Neutrophil (primary cell): ENCODE data around the gene TLR5.

ENCODE experiments used
- H3K27ac ChIP-seq: fragments of 200-600 bp; sonication (generic); 2 replicates; pipeline ENCODE4 v1.5.1; 2016; ENCODE audit warnings: mild to moderate bottlenecking, moderate library complexity
- H3K27me3 ChIP-seq: fragments of 200-600 bp; sonication (generic); 2 replicates; pipeline ENCODE4 v1.6.0; 2016; ENCODE audit warnings: mild to moderate bottlenecking
- H3K36me3 ChIP-seq: fragments of 200-600 bp; sonication (generic); 2 replicates; pipeline ENCODE4 v1.5.1; 2017
- H3K4me1 ChIP-seq, 2 experiments: fragments of 200-600 bp in 1 of 2; sonication (generic) in 1 of 2; 1 replicate in 1 of 2; 2 replicates in 1 of 2; pipeline versions ENCODE4 v1.5.1 to v1.6.1; 2013 to 2016; ENCODE audit warnings: low read depth in 1 of 2, low read length in 1 of 2, mild to moderate bottlenecking in 1 of 2, moderate library complexity in 1 of 2; ENCODE audit not compliant: control insufficient read depth in 1 of 2, insufficient read depth in 1 of 2
- H3K4me3 ChIP-seq, 2 experiments: fragments of 200-600 bp in 1 of 2; sonication (generic) in 1 of 2; 1 replicate in 1 of 2; 2 replicates in 1 of 2; pipeline ENCODE4 v1.5.1; 2013 to 2016; ENCODE audit warnings: low read depth in 1 of 2, low read length in 1 of 2, mild to moderate bottlenecking in 1 of 2, moderate library complexity in 1 of 2
- H3K9me3 ChIP-seq: fragments of 200-600 bp; sonication (generic); 2 replicates; pipeline ENCODE4 v1.5.1; 2016
- TF ChIP-seq, protein P1 (sequence below): fragments of 200-600 bp; sonication (generic); IDR thresholded peaks from 2 replicates; pipeline ENCODE4 v1.5.1; 2016; ENCODE audit warnings: antibody characterized with exemption

TLR5 gene

DNA sequence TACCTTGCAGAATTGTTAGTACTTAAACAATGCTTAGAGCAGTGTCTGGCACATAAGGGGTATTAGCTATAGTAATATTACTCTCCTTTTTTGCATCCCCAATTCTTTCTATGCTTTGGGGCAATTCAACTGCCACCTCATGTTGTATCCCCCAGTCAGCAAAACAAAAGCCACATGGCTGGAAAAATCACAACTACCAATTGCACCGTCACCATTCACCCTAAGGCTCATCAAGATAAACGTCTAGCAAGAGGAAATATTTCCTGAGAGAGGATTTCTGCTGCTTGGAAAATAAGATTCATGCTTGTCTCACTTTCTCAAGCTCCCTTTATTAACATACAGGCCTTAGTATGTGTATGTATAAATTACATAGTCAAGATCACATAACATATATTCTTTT, 12.1 kb upstream of the TLR5 start:
- no peaks in the 10 kb centered on the region for H3K36me3 ChIP-seq
- H3K27me3 ChIP-seq, result no peaks in the 10 kb centered on the region
- H3K4me3 ChIP-seq, result no peak overlapping the region
- TF ChIP-seq, protein P1, sequence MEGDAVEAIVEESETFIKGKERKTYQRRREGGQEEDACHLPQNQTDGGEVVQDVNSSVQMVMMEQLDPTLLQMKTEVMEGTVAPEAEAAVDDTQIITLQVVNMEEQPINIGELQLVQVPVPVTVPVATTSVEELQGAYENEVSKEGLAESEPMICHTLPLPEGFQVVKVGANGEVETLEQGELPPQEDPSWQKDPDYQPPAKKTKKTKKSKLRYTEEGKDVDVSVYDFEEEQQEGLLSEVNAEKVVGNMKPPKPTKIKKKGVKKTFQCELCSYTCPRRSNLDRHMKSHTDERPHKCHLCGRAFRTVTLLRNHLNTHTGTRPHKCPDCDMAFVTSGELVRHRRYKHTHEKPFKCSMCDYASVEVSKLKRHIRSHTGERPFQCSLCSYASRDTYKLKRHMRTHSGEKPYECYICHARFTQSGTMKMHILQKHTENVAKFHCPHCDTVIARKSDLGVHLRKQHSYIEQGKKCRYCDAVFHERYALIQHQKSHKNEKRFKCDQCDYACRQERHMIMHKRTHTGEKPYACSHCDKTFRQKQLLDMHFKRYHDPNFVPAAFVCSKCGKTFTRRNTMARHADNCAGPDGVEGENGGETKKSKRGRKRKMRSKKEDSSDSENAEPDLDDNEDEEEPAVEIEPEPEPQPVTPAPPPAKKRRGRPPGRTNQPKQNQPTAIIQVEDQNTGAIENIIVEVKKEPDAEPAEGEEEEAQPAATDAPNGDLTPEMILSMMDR, result no peak
- H3K27ac ChIP-seq, result no peak overlapping the region
- no peaks in the 10 kb centered on the region for H3K9me3 ChIP-seq
- H3K4me1 ChIP-seq, result peaks cover 0 to 9% of the 10 kb centered on the region in 2 experiments

DNA sequence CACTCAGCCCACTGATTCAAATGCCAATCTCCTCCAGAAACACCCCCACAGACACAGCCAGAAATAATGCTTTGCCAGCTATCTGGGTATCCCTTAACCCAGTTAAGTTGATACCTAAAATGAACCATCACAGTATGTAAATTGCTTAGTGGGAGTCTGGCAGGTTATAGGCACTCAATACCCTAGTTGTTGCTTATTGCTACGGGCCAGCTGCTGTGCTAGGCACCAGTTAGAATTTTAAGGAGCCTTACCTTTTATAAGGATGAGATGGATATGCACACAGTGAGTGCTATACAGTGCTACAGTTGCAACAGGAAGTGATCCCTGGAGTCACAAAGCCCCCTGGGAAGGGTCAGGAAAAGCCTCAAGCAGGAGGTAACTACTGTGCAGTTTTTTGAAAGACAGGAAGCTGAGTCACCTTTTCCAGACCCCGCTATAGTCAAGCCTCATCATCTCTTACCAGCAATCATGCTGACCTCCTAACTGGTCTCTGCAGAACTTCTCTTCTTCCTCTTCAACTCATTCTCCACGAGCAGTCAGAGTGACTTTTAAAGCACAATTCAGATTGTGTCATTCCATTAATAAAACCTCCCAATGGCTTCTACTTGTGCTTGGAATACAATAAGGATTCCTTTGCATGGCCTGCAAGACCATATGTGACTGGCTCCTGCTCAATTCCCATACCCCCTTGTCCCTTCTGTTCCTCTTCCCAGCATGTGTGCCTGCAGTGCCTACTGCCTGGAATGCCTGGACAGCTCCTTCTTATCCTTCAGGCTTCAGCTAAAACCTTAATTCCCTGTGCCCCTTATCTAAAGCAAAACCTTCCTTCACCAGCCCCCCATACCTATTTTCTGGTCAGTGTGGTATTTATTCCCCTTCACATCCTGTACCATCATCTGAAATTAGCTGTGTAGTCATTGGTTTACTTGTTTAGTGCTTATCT, 10.4 kb upstream of the TLR5 start:
- no peaks in the 10 kb centered on the region for H3K36me3 ChIP-seq
- H3K4me3 ChIP-seq, result no peak overlapping the region
- H3K4me1 ChIP-seq, result peaks cover 6 to 9% of the 10 kb centered on the region in 2 experiments
- no peaks in the 10 kb centered on the region for H3K27me3 ChIP-seq
- no peaks in the 10 kb centered on the region for H3K9me3 ChIP-seq
- TF ChIP-seq, protein P1, result no peak
- no peak overlapping the region for H3K27ac ChIP-seq

DNA sequence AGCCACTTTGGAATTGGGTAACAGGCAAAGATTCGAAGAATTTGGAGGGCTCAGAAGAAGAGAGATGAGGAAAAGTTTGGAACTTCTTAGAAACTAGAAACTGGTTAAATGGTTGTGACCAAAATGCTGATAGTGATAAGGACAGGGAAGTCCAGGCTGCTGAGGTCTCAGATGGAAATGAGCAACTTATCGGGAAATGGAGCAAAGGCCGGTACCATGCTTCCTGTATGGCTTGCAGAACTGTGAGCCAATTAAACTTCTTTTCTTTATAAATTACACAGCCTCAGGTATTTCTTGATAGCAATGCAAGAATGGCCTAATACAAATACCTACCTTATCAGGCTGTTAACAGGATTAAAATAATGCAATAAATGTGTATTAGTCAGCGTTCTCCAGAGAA, 9.4 kb upstream of the TLR5 start:
- Histone ChIP-seq H3K4me1 (peaks cover 6 to 9% of the 10 kb centered on the region in 2 experiments), H3K27ac (no peak overlapping the region)
- TF ChIP-seq, protein P1, result no peak

DNA sequence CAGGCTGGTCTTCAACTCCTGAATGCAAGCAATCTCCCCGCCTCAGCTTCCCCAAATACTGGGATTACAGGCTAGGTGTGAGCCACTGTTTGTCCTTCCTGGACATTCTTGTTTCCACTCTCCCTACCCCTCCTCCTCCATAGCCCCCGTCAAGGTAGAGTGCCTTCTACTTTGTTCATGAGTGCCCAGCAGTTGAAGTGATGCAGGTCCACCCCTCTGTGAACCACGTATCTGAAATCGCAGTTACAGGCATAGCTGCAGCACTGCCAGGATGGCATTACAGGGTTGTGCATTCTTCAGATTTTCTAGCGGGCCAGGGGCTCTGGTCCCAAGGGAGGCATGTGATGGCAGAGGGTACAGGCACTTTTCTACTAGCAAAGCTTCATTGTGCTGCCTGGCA, 7.4 kb upstream of the TLR5 start:
- Histone ChIP-seq H3K4me3 (no peak overlapping the region), H3K9me3 (no peaks in the 10 kb centered on the region), H3K4me1 (peaks cover 6 to 9% of the 10 kb centered on the region in 2 experiments), H3K27ac (no peak overlapping the region), H3K27me3 (no peaks in the 10 kb centered on the region), H3K36me3 (no peaks in the 10 kb centered on the region)
- TF ChIP-seq, protein P1, result no peak

More for the DNA sequence above, 9.4 kb upstream of the TLR5 start:
- no peak overlapping the region for H3K4me3 ChIP-seq
- H3K9me3 ChIP-seq, result no peaks in the 10 kb centered on the region
- no peaks in the 10 kb centered on the region for H3K36me3 ChIP-seq
- no peaks in the 10 kb centered on the region for H3K27me3 ChIP-seq

GRCh38 chr1:223147873-223148272, 4.8 kb upstream of the TLR5 start:
- H3K27me3 ChIP-seq, result peaks cover 16% of the 10 kb centered on the region
- H3K36me3 ChIP-seq, result no peaks in the 10 kb centered on the region
- TF ChIP-seq, protein P1, result no peak
- H3K4me3 ChIP-seq, result no peak overlapping the region
- no peaks in the 10 kb centered on the region for H3K9me3 ChIP-seq
- peaks cover 17 to 18% of the 10 kb centered on the region in 2 experiments for H3K4me1 ChIP-seq
- no peak overlapping the region for H3K27ac ChIP-seq
